HFFc6 (cell line): ENCODE measurements around the gene ORC3. TPM values are rescaled to one million over a fixed set of nuclear protein-coding genes. Genes with fewer than 3 reads are reported as not detected.

Experiments
- DNase-seq: peaks from one replicate; pipeline ENCODE4 v3.0.0-alpha.2; 2018
- H3K27ac Mint-ChIP-seq: 2 replicates; pipeline ENCODE4 v1.8.0; 2020; ENCODE audit warnings: mild to moderate bottlenecking, mixed read lengths
- H3K27me3 Mint-ChIP-seq: 2 replicates; pipeline ENCODE4 v1.8.0; 2021; ENCODE audit warnings: mild to moderate bottlenecking, moderate library complexity, mixed read lengths; ENCODE audit not compliant: insufficient read depth
- H3K36me3 Mint-ChIP-seq: 2 replicates; pipeline ENCODE4 v1.8.0; 2021; ENCODE audit warnings: low read depth, mixed read lengths
- H3K4me1 Mint-ChIP-seq: 2 replicates; pipeline ENCODE4 v1.8.0; 2020; ENCODE audit warnings: low read depth, mixed read lengths
- H3K4me3 Mint-ChIP-seq: 2 replicates; pipeline ENCODE4 v1.8.0; 2020; ENCODE audit warnings: mild to moderate bottlenecking, moderate library complexity, mixed read lengths
- H3K9me3 Mint-ChIP-seq: 2 replicates; pipeline ENCODE4 v1.8.0; 2020; ENCODE audit warnings: mild to moderate bottlenecking, mixed read lengths
- CTCF ChIP-seq: fragments of 200-600 bp; sonication (generic); IDR thresholded peaks from 2 replicates; pipeline ENCODE4 v1.5.0; 2021; ENCODE audit warnings: antibody characterized with exemption, mild to moderate bottlenecking
- total RNA-seq, 6 experiments: library from RNA; stranded (reverse); fragmentation: NEBNext Ultra II Directional; extraction: Animal tissue kit (Norgen Biotek cat#: 25700); gene quantifications; 2 replicates in 1 of 6; 3 replicates in 5 of 6; pipeline ENCODE4 v1.2.3, GENCODE V29; 2021

The ORC3 gene
- total RNA-seq, 6 experiments from 2014 or later, result 26.7 to 35.1 (median 29.7) TPM

GRCh38 chr6:87637106-87637505 lies 47.2 kb downstream of the ORC3 start:
- Mint-ChIP-seq H3K9me3 (no peaks in the 10 kb centered on the region), H3K4me1 (peaks cover 10% of the 10 kb centered on the region), H3K27me3 (no peaks in the 10 kb centered on the region), H3K36me3 (peaks cover 12% of the 10 kb centered on the region), H3K4me3 (no peak overlapping the region), H3K27ac (no peak overlapping the region)
- DNase-seq, result no peak
- no peak for TF ChIP-seq CTCF

GRCh38 chr6:87639373-87639772 lies 49.4 kb downstream of the ORC3 start:
- H3K27me3 Mint-ChIP-seq, result peaks cover 2% of the 10 kb centered on the region; the same call in 1 of the 2 replicates
- no peak overlapping the region for H3K4me3 Mint-ChIP-seq
- H3K4me1 Mint-ChIP-seq, result peaks cover 10% of the 10 kb centered on the region
- no peak overlapping the region; the same call in 1 of the 2 replicates for H3K27ac Mint-ChIP-seq
- no peaks in the 10 kb centered on the region for H3K9me3 Mint-ChIP-seq
- no peak for DNase-seq
- TF ChIP-seq CTCF, result no peak
- peaks cover 12% of the 10 kb centered on the region for H3K36me3 Mint-ChIP-seq

GRCh38 chr6:87641065-87641692 lies 51.2 kb downstream of the ORC3 start:
- H3K4me1 Mint-ChIP-seq, result peaks cover 10% of the 10 kb centered on the region

GRCh38 chr6:87645080-87645479 lies 55.1 kb downstream of the ORC3 start:
- Mint-ChIP-seq H3K27ac (no peak overlapping the region), H3K9me3 (no peaks in the 10 kb centered on the region), H3K4me1 (peaks cover 10% of the 10 kb centered on the region), H3K4me3 (no peak overlapping the region), H3K27me3 (peaks cover 2% of the 10 kb centered on the region; the same call in 1 of the 2 replicates), H3K36me3 (peaks cover under 1% of the 10 kb centered on the region; the same call in 1 of the 2 replicates)
- no peak for DNase-seq
- TF ChIP-seq CTCF, result no peak

More at GRCh38 chr6:87641065-87641692, 51.2 kb downstream of the ORC3 start:
- Mint-ChIP-seq H3K27me3 (peaks cover 2% of the 10 kb centered on the region; the same call in 1 of the 2 replicates), H3K36me3 (peaks cover 12% of the 10 kb centered on the region), H3K9me3 (no peaks in the 10 kb centered on the region), H3K4me3 (no peak overlapping the region), H3K27ac (peak overlapping the region; percentile 26; the same call in 1 of the 2 replicates)
- TF ChIP-seq CTCF, result no peak
- no peak for DNase-seq

GRCh38 chr6:87653074-87653962 lies 63.4 kb downstream of the ORC3 start:
- no peak overlapping the region for H3K4me3 Mint-ChIP-seq
- H3K27ac Mint-ChIP-seq, result peak overlapping the region; percentile 24; the same call in 1 of the 2 replicates

More at GRCh38 chr6:87653074-87653962, 63.4 kb downstream of the ORC3 start:
- no peak for DNase-seq
- peaks cover 43% of the 10 kb centered on the region for H3K4me1 Mint-ChIP-seq
- H3K9me3 Mint-ChIP-seq, result no peaks in the 10 kb centered on the region
- TF ChIP-seq CTCF, result no peak
- H3K27me3 Mint-ChIP-seq, result 0 out of 2 replicates have a peak, but pooled peaks cover 2% of the 10 kb centered on the region
- peaks cover 30% of the 10 kb centered on the region for H3K36me3 Mint-ChIP-seq
